Fibroblast of lung (primary cell): ENCODE data around the gene LIMS1.

Experiments used
- EZH2 ChIP-seq: IDR thresholded peaks from 2 replicates; pipeline ENCODE4 v1.5.1; 2012; ENCODE audit warnings: low read length, control low read depth, mild to moderate bottlenecking; ENCODE audit errors: missing control alignments
- TF ChIP-seq, protein P1 (sequence below), 2 donors: IDR thresholded peaks in 1 of 2; conservative IDR thresholded peaks in 1 of 2; 1 replicate in 1 of 2; 2 replicates in 1 of 2; pipeline ENCODE4 v1.5.1; 2011 to 2012; ENCODE audit warnings: low read length in 2 of 2, control low read depth in 1 of 2, inconsistent platforms in 1 of 2, low read depth in 1 of 2, mild to moderate bottlenecking in 1 of 2

DNA sequence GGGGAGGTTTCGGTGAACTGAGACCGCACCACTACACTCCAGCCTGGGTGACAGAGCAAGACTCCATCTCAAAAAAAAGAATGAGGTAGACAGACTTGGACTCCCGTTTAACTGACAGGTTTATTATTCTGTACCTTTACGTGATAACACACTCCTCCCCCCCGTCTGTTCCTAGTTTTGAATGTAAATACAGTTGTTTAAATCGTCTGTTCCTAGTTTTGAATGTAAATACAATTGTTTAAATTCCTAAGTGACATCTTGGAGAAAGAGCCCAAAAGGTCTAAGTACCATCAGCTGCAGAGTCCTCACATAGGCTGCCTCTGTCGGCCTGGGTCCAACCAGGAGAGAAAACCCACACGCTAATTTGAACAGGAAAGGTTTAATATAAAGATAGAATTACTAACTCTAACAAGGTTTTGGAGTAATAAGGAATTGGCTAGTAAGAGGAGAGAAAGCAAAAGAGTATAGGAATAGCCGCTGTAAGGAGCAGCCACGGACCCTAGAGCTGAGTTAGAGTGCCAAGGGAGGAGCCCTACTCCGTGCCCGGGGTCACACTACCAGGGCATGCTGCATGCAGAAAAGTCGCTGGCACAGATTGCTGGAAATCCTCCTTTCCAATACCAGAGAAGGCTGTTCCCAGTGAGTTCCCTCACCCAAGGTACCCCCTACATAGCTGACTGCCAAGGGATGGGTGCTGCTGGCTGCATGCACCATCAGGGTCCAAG lies 101.5 kb downstream of the LIMS1 start:
- TF ChIP-seq, protein P1, sequence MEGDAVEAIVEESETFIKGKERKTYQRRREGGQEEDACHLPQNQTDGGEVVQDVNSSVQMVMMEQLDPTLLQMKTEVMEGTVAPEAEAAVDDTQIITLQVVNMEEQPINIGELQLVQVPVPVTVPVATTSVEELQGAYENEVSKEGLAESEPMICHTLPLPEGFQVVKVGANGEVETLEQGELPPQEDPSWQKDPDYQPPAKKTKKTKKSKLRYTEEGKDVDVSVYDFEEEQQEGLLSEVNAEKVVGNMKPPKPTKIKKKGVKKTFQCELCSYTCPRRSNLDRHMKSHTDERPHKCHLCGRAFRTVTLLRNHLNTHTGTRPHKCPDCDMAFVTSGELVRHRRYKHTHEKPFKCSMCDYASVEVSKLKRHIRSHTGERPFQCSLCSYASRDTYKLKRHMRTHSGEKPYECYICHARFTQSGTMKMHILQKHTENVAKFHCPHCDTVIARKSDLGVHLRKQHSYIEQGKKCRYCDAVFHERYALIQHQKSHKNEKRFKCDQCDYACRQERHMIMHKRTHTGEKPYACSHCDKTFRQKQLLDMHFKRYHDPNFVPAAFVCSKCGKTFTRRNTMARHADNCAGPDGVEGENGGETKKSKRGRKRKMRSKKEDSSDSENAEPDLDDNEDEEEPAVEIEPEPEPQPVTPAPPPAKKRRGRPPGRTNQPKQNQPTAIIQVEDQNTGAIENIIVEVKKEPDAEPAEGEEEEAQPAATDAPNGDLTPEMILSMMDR (conservative IDR thresholded peaks at IDR 0.05 in 1 of 2, IDR thresholded peaks at IDR 0.05 in 1 of 2; ENCODE audit: low read depth in 1 of 2, low read length in 2 of 2) = no peak
- TF ChIP-seq EZH2 = no peak
